HepG2 (cell line): ENCODE measurements around the gene LHX1. TPM values are rescaled to one million over a fixed set of nuclear protein-coding genes. Genes with fewer than 3 reads are reported as not detected.

Experiments
- AKNA ChIP-seq: sonication (generic); formaldehyde crosslinking; IDR thresholded peaks from 2 replicates; pipeline ENCODE4 v1.4.0; 2020; ENCODE audit warnings: missing genetic modification reagents, borderline replicate concordance
- ATF7-NPFF ChIP-seq: sonication (generic); formaldehyde crosslinking; IDR thresholded peaks from 2 replicates; pipeline ENCODE4 v1.8.1; 2023; ENCODE audit warnings: mild to moderate bottlenecking, low read depth, missing genetic modification reagents, moderate library complexity
- DZIP1 ChIP-seq: sonication (generic); formaldehyde crosslinking; IDR thresholded peaks from 2 replicates; pipeline ENCODE4 v1.5.0; 2020; ENCODE audit warnings: mild to moderate bottlenecking, missing genetic modification reagents
- ELF3 ChIP-seq: IDR thresholded peaks from 2 replicates; pipeline ENCODE4 v1.6.1; 2016; ENCODE audit warnings: missing genetic modification reagents, missing compliant biosample characterization
- KAT7 ChIP-seq: IDR thresholded peaks from 2 replicates; pipeline ENCODE4 v1.6.1; 2018; ENCODE audit warnings: borderline replicate concordance, missing compliant biosample characterization
- LCORL ChIP-seq, 2 experiments: fragments of 450-650 bp in 1 of 2; sonication (generic) in 1 of 2; formaldehyde crosslinking in 1 of 2; IDR thresholded peaks; 2 replicates each; pipeline versions ENCODE4 v1.5.0 to v1.6.1; 2017 to 2020; ENCODE audit warnings: antibody characterized with exemption in 1 of 2, missing genetic modification reagents in 1 of 2
- MIER2 ChIP-seq: IDR thresholded peaks from 2 replicates; pipeline ENCODE4 v1.6.1; 2016; ENCODE audit warnings: missing biosample characterization, missing genetic modification reagents
- PLRG1 ChIP-seq: fragments of 450-650 bp; conservative IDR thresholded peaks from 2 replicates; pipeline ENCODE4 v1.6.1; 2016
- SMARCE1 ChIP-seq: fragments of 450-650 bp; IDR thresholded peaks from 2 replicates; pipeline ENCODE4 v1.6.1; 2017; ENCODE audit warnings: borderline replicate concordance
- TBL1XR1 ChIP-seq: fragments of 150-350 bp; IDR thresholded peaks from 2 replicates; pipeline ENCODE4 v1.6.1; 2014; ENCODE audit warnings: borderline replicate concordance, low read length; ENCODE audit not compliant: partially characterized antibody
- ZBTB42 ChIP-seq: sonication (generic); formaldehyde crosslinking; IDR thresholded peaks from 2 replicates; pipeline ENCODE4 v1.5.0; 2020; ENCODE audit warnings: mild to moderate bottlenecking, missing genetic modification reagents
- ZBTB43 ChIP-seq: sonication (generic); formaldehyde crosslinking; conservative IDR thresholded peaks from 2 replicates; pipeline ENCODE4 v1.4.0; 2020; ENCODE audit warnings: missing genetic modification reagents
- ZBTB46 ChIP-seq: sonication (generic); formaldehyde crosslinking; IDR thresholded peaks from 2 replicates; pipeline ENCODE4 v1.4.0; 2020; ENCODE audit warnings: mild to moderate bottlenecking, missing genetic modification reagents, borderline replicate concordance
- ZFP36 ChIP-seq: fragments of 150-350 bp; IDR thresholded peaks from 2 replicates; pipeline ENCODE4 v1.6.1; 2018; ENCODE audit warnings: borderline replicate concordance, low read length, low read depth; ENCODE audit not compliant: partially characterized antibody
- ZNF670 ChIP-seq: sonication (generic); formaldehyde crosslinking; IDR thresholded peaks from 2 replicates; pipeline ENCODE4 v1.8.0; 2022; ENCODE audit warnings: mild to moderate bottlenecking, missing genetic modification reagents, borderline replicate concordance
- ZNF713 ChIP-seq: sonication (generic); formaldehyde crosslinking; IDR thresholded peaks from 2 replicates; pipeline ENCODE4 v1.4.0; 2020; ENCODE audit warnings: mild to moderate bottlenecking, missing genetic modification reagents
- ZNF841 ChIP-seq: sonication (generic); formaldehyde crosslinking; IDR thresholded peaks from 2 replicates; pipeline ENCODE4 v1.8.1; 2023; ENCODE audit warnings: missing genetic modification reagents, borderline replicate concordance
- ZNF878 ChIP-seq: sonication (generic); formaldehyde crosslinking; IDR thresholded peaks from 2 replicates; pipeline ENCODE4 v1.8.1; 2023; ENCODE audit warnings: mild to moderate bottlenecking, missing genetic modification reagents, moderate library complexity
- polyA plus RNA-seq, 8 experiments: library from polyadenylated mRNA; depleted of rRNA in 3 of 8; stranded (reverse) in 7 of 8; unstranded in 1 of 8; fragments of >200 nt; fragmentation: Illumina TruSeq in 4 of 8; extraction: Trizol in 4 of 8; gene quantifications; 2 replicates each; pipeline versions ENCODE4 v1.2.1 to v1.2.3, GENCODE V29; 2011 to 2016; ENCODE audit warnings: low read depth in 4 of 8, missing spikeins in 1 of 8, mixed read lengths in 1 of 8; ENCODE audit not compliant: insufficient read depth in 1 of 8
- total RNA-seq, 5 experiments: library from RNA; depleted of rRNA; stranded (reverse); fragments of >200 nt; fragmentation: Illumina TruSeq; extraction: Trizol; gene quantifications; 2 replicates each; pipeline ENCODE4 v1.2.3, GENCODE V29; 2016; ENCODE audit warnings: low read depth in 1 of 5

LHX1 gene
- total and polyA plus RNA-seq, 2 of the 13 experiments (the other 11 are each of a cell fraction or from before 2014, with no cell fraction given), result not detected

DNA sequence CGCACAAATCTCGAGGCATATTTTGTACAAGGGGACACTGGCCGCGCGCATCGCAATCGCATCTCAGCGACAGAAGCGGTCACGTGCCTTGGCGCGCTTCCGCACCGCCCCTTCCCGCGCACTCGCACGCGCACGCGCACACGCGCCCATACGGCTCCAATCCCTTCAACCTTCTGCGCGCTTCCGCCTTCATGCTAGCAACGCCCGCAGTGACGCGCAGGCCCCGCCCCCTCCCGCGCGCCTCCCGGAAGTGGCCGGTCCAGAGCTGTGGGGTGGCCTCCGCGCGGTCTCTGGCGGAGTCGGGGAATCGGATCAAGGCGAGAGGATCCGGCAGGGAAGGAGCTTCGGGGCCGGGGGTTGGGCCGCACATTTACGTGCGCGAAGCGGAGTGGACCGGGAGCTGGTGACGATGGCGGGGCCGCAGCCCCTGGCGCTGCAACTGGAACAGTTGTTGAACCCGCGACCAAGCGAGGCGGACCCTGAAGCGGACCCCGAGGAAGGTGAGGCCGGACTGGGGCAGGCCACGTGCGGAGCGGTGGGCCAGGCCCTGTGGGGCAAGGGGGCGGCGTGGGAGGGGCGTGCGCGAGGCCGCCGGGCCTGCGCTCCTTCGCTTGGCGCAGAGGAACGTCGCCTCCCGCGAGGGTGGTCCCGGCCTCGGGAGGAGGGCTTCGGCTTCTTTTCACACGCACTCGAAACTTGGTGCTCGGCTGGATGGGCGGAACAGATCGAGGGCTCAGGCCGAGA, 11.6 kb downstream of the LHX1 start, which contains the start of gene AATF (continued):
- TF ChIP-seq AKNA (CRISPR knock-in tag), result peak; percentile 96; the same call in 1 of the 2 replicates
- peak; percentile 96 for TF ChIP-seq DZIP1 (CRISPR knock-in tag)
- TF ChIP-seq ZFP36, result no peak
- TF ChIP-seq ZBTB46, result peak; percentile 83; the same call in 1 of the 2 replicates
- peak; percentile 97 for TF ChIP-seq ZBTB42
- TF ChIP-seq ZNF713 (CRISPR knock-in tag), result peak; percentile 84; the same call in 1 of the 2 replicates
- TF ChIP-seq KAT7, result peak; percentile 91; the same call in 1 of the 2 replicates
- no peak for TF ChIP-seq LCORL (IDR thresholded peaks at IDR 0.05)
- TF ChIP-seq LCORL (CRISPR knock-in tag; IDR thresholded peaks at IDR 0.05), result peak; percentile 83
- TF ChIP-seq MIER2 (CRISPR knock-in tag), result 0 out of 2 replicates have a peak, but pooled peaks have one; percentile 31
- no peak for TF ChIP-seq TBL1XR1
- TF ChIP-seq ELF3, result peak; percentile 97
- TF ChIP-seq ZNF670 (CRISPR knock-in tag), result no peak; the same call in 1 of the 2 replicates
- no peak for TF ChIP-seq PLRG1
- peak; percentile 99 for TF ChIP-seq ZNF878 (CRISPR knock-in tag)
- TF ChIP-seq SMARCE1, result no peak
- TF ChIP-seq ZBTB43 (CRISPR knock-in tag), result peak; percentile 95
- TF ChIP-seq ATF7-NPFF (CRISPR knock-in tag), result peak; percentile 99
- peak; percentile 80; the same call in 1 of the 2 replicates for TF ChIP-seq ZNF841 (CRISPR knock-in tag)
